H9 (cell line): ENCODE measurements around the gene KDM1B. TPM values are rescaled to one million over a fixed set of nuclear protein-coding genes. Genes with fewer than 3 reads are reported as not detected.

Source experiments
- DNase-seq: peaks from one replicate; pipeline ENCODE4 v3.0.0-alpha.2; 2017
- H2AFZ ChIP-seq: one replicate; pipeline ENCODE4 v1.6.1; 2013; ENCODE audit warnings: mild to moderate bottlenecking, low read length, control low read depth, moderate library complexity
- H2AK5ac ChIP-seq: 2 replicates; pipeline ENCODE4 v1.6.1; 2013; ENCODE audit warnings: low read length, control low read depth, mixed read lengths; ENCODE audit not compliant: insufficient read length
- H2BK120ac ChIP-seq: one replicate; pipeline ENCODE4 v1.6.1; 2013; ENCODE audit warnings: low read depth, mild to moderate bottlenecking, low read length, control low read depth, inconsistent platforms; ENCODE audit not compliant: poor library complexity, severe bottlenecking
- H2BK12ac ChIP-seq: 2 replicates; pipeline ENCODE4 v1.6.1; 2013; ENCODE audit warnings: low read length, control low read depth, mixed read lengths, low read depth; ENCODE audit not compliant: insufficient read length
- H2BK15ac ChIP-seq: 2 replicates; pipeline ENCODE4 v1.6.1; 2013; ENCODE audit warnings: low read depth, low read length, control low read depth
- H2BK20ac ChIP-seq: one replicate; pipeline ENCODE4 v1.6.1; 2013; ENCODE audit warnings: low read depth, mild to moderate bottlenecking, low read length, control low read depth, inconsistent platforms; ENCODE audit not compliant: poor library complexity, severe bottlenecking
- H2BK5ac ChIP-seq: 2 replicates; pipeline ENCODE4 v1.6.1; 2013; ENCODE audit warnings: low read length, control low read depth, mixed read lengths; ENCODE audit not compliant: insufficient read length
- H3K14ac ChIP-seq: 2 replicates; pipeline ENCODE4 v1.6.1; 2013; ENCODE audit warnings: low read length, control low read depth; ENCODE audit not compliant: insufficient read depth
- H3K18ac ChIP-seq: 2 replicates; pipeline ENCODE4 v1.6.1; 2013; ENCODE audit warnings: low read depth, mild to moderate bottlenecking, mixed read lengths, low read length, control low read depth; ENCODE audit not compliant: insufficient read length
- H3K23ac ChIP-seq: 2 replicates; pipeline ENCODE4 v1.6.1; 2013; ENCODE audit warnings: low read length, control low read depth, mixed read lengths, low read depth; ENCODE audit not compliant: insufficient read length
- H3K23me2 ChIP-seq: 2 replicates; pipeline ENCODE4 v1.6.1; 2013; ENCODE audit warnings: low read depth, mild to moderate bottlenecking, mixed read lengths, low read length, control low read depth; ENCODE audit not compliant: insufficient read length, poor library complexity, severe bottlenecking
- H3K27ac ChIP-seq: 2 replicates; pipeline ENCODE4 v1.5.1; 2013; ENCODE audit warnings: low read length, control low read depth, mixed read lengths, low read depth; ENCODE audit not compliant: insufficient read length
- H3K27me3 ChIP-seq: 2 replicates; pipeline ENCODE4 v1.6.1; 2013; ENCODE audit warnings: low read length, control low read depth, inconsistent platforms; ENCODE audit not compliant: insufficient read depth
- H3K4ac ChIP-seq: 2 replicates; pipeline ENCODE4 v1.6.1; 2013; ENCODE audit warnings: low read depth, mild to moderate bottlenecking, control low read depth, inconsistent platforms, low read length, moderate library complexity
- H3K4me1 ChIP-seq: 2 replicates; pipeline ENCODE4 v1.6.1; 2013; ENCODE audit warnings: low read length, control low read depth, inconsistent platforms; ENCODE audit not compliant: insufficient read depth
- H3K4me2 ChIP-seq: 2 replicates; pipeline ENCODE4 v1.6.1; 2013; ENCODE audit warnings: low read length, control low read depth, mixed read lengths; ENCODE audit not compliant: insufficient read length, insufficient read depth
- H3K56ac ChIP-seq: 2 replicates; pipeline ENCODE4 v1.6.1; 2013; ENCODE audit warnings: low read depth, mild to moderate bottlenecking, mixed read lengths, low read length, control low read depth; ENCODE audit not compliant: insufficient read length
- H3K79me1 ChIP-seq: 2 replicates; pipeline ENCODE4 v1.6.1; 2013; ENCODE audit warnings: low read depth, mild to moderate bottlenecking, moderate library complexity, low read length, control low read depth, inconsistent platforms; ENCODE audit not compliant: insufficient read depth, poor library complexity, severe bottlenecking
- H3K79me2 ChIP-seq: 2 replicates; pipeline ENCODE4 v1.6.1; 2013; ENCODE audit warnings: low read length, control low read depth, inconsistent platforms; ENCODE audit not compliant: insufficient read depth
- H3K9ac ChIP-seq: 2 replicates; pipeline ENCODE4 v1.6.1; 2013; ENCODE audit warnings: low read length, control low read depth, mixed read lengths; ENCODE audit not compliant: insufficient read length; ENCODE audit errors: extremely low read depth
- H3K9me3 ChIP-seq: one replicate; pipeline ENCODE4 v1.6.1; 2013; ENCODE audit warnings: low read depth, low read length, inconsistent platforms; ENCODE audit not compliant: control insufficient read depth
- H3T11ph ChIP-seq: one replicate; pipeline ENCODE4 v1.6.1; 2013; ENCODE audit warnings: mild to moderate bottlenecking, low read length, control low read depth, inconsistent platforms
- H4K20me1 ChIP-seq: one replicate; pipeline ENCODE4 v1.6.1; 2013; ENCODE audit not compliant: control insufficient read depth, insufficient read length, insufficient read depth
- H4K5ac ChIP-seq: 2 replicates; pipeline ENCODE4 v1.6.1; 2013; ENCODE audit warnings: low read depth, mild to moderate bottlenecking, mixed read lengths, low read length, control low read depth; ENCODE audit not compliant: insufficient read length
- H4K8ac ChIP-seq: replicated peaks from 2 replicates; pipeline ENCODE4 v1.6.1; 2013; ENCODE audit warnings: low read length, control low read depth, mixed read lengths, low read depth; ENCODE audit not compliant: insufficient read length
- H4K91ac ChIP-seq: 2 replicates; pipeline ENCODE4 v1.6.1; 2013; ENCODE audit warnings: low read depth, mild to moderate bottlenecking, moderate library complexity, mixed read lengths, low read length, control low read depth; ENCODE audit not compliant: insufficient read length
- H3K27ac Mint-ChIP-seq, 3 experiments: 2 replicates in 2 of 3; 3 replicates in 1 of 3; pipeline ENCODE4 v1.8.0; 2020 to 2021; ENCODE audit warnings: mixed read lengths in 3 of 3, mild to moderate bottlenecking in 1 of 3, moderate library complexity in 1 of 3
- H3K27me3 Mint-ChIP-seq: 2 replicates; pipeline ENCODE4 v1.8.0; 2021; ENCODE audit warnings: low read depth, mild to moderate bottlenecking, moderate library complexity, mixed read lengths
- H3K36me3 Mint-ChIP-seq, 3 experiments: 2 replicates in 2 of 3; 3 replicates in 1 of 3; pipeline ENCODE4 v1.8.0; 2020 to 2021; ENCODE audit warnings: low read depth in 3 of 3, mixed read lengths in 3 of 3; ENCODE audit not compliant: insufficient read depth in 1 of 3
- H3K4me1 Mint-ChIP-seq, 2 experiments: 2 replicates each; pipeline ENCODE4 v1.8.0; 2020; ENCODE audit warnings: mixed read lengths in 2 of 2
- H3K4me3 Mint-ChIP-seq, 2 experiments: 2 replicates in 1 of 2; 3 replicates in 1 of 2; pipeline ENCODE4 v1.8.0; 2020 to 2021; ENCODE audit warnings: mild to moderate bottlenecking in 2 of 2, mixed read lengths in 2 of 2, moderate library complexity in 1 of 2
- H3K9me3 Mint-ChIP-seq, 2 experiments: 2 replicates in 1 of 2; 3 replicates in 1 of 2; pipeline ENCODE4 v1.8.0; 2020; ENCODE audit warnings: mild to moderate bottlenecking in 2 of 2, mixed read lengths in 2 of 2, moderate library complexity in 1 of 2
- CTCF ChIP-seq: fragments of 200-600 bp; sonication (generic); conservative IDR thresholded peaks from 3 replicates; pipeline ENCODE4 v1.8.0; 2021; ENCODE audit warnings: antibody characterized with exemption, mild to moderate bottlenecking
- WGBS: extraction: QIAGEN DNeasy Blood & Tissue Kit; methylation state at CpG from one replicate; pipeline ENCODE4 v1.1.7; 2013; ENCODE audit warnings: missing lambda C conversion rate, low lambda C conversion rate, mixed read lengths; ENCODE audit not compliant: insufficient read length; ENCODE audit errors: extremely low coverage; 5-methylcytosine and 5-hydroxymethylcytosine counted together
- total RNA-seq: library from RNA; stranded (reverse); gene quantifications from 2 replicates; pipeline ENCODE4 v1.2.1, GENCODE V29; 2021

The KDM1B gene
- total RNA-seq, 1 experiment from 2014 or later, result 5.4 TPM

DNA sequence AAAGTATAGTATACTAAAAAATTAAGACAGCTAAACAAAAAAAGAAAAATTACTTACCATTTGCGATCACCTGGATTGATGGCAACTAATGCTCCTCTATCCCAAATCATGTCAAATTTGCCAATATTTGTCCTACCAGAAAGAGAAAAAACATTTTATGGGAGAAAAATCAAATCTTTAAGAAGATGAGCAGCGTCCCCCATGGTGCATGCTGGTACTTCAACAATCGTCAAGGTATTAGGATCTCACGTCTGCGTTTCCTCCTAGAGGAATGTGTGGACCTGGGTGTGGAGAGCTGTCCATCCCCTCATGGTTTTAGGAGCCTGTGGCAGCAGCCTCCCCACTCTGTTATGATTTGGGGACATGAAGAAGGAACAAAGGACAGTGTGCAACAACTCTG lies 16.3 kb upstream of the KDM1B start:
- no peak overlapping the region for H3K23ac ChIP-seq
- H3K27ac Mint-ChIP-seq, result no peak overlapping the region
- H3K4ac ChIP-seq, result no peak overlapping the region
- no peak overlapping the region for H3K14ac ChIP-seq
- H4K5ac ChIP-seq, result no peak overlapping the region
- no peaks in the 10 kb centered on the region for H3K9me3 ChIP-seq
- no peak overlapping the region for H2BK120ac ChIP-seq
- WGBS, result no CpG with 5 or more reads among the region's 5 CpGs
- no peaks in the 10 kb centered on the region for H3K23me2 ChIP-seq
- no peaks in the 10 kb centered on the region for H3K79me1 ChIP-seq
- H3K9me3 Mint-ChIP-seq, result no peaks in the 10 kb centered on the region
- no peak overlapping the region for H4K91ac ChIP-seq
- H3K18ac ChIP-seq, result no peak overlapping the region
- peak; percentile 42 for TF ChIP-seq CTCF
- no peak overlapping the region for H2BK20ac ChIP-seq
- no peak overlapping the region for H2BK5ac ChIP-seq
- H3K4me1 Mint-ChIP-seq, result peaks cover 16 to 18% of the 10 kb centered on the region in 2 experiments
- H3K9ac ChIP-seq, result no peak overlapping the region
- H2AK5ac ChIP-seq, result no peak overlapping the region
- H4K20me1 ChIP-seq, result no peaks in the 10 kb centered on the region
- H2BK15ac ChIP-seq, result no peak overlapping the region
- no peak overlapping the region for H3K4me2 ChIP-seq
- H3K27me3 ChIP-seq, result no peaks in the 10 kb centered on the region
- H3K27ac ChIP-seq, result no peak overlapping the region
- no peak overlapping the region for H2AFZ ChIP-seq
- DNase-seq, result no peak
- peaks cover 9 to 54% (median 47%) of the 10 kb centered on the region in 3 experiments; a peak in 6 of 7 replicates for H3K36me3 Mint-ChIP-seq
- no peaks in the 10 kb centered on the region for H3K79me2 ChIP-seq
- H3K4me1 ChIP-seq, result no peaks in the 10 kb centered on the region
- no peak overlapping the region for H3K4me3 Mint-ChIP-seq
- no peak overlapping the region for H4K8ac ChIP-seq
- no peaks in the 10 kb centered on the region for H3K27me3 Mint-ChIP-seq
- no peak overlapping the region for H2BK12ac ChIP-seq
- no peak overlapping the region for H3T11ph ChIP-seq
- H3K56ac ChIP-seq, result no peak overlapping the region
